Gastrocnemius medialis (tissue), 4 donors: Measurements from ENCODE around the gene OR4C6.

Source experiments
- POLR2A ChIP-seq, 2 donors: fragments of 450-650 bp; IDR thresholded peaks; one replicate each; pipeline ENCODE4 v1.6.1; 2017; ENCODE audit warnings: antibody characterized with exemption in 2 of 2, mild to moderate bottlenecking in 2 of 2, moderate library complexity in 2 of 2
- TF ChIP-seq, protein P1 (sequence below), 5 experiments: fragments of 450-650 bp in 3 of 5; fragments of 200-600 bp in 2 of 5; sonication (generic) in 2 of 5; IDR thresholded peaks in 4 of 5; conservative IDR thresholded peaks in 1 of 5; 1 replicate in 4 of 5; 2 replicates in 1 of 5; pipeline ENCODE4 v1.5.1; 2016 to 2019; ENCODE audit warnings: antibody characterized with exemption in 5 of 5, mild to moderate bottlenecking in 3 of 5, moderate library complexity in 3 of 5

DNA sequence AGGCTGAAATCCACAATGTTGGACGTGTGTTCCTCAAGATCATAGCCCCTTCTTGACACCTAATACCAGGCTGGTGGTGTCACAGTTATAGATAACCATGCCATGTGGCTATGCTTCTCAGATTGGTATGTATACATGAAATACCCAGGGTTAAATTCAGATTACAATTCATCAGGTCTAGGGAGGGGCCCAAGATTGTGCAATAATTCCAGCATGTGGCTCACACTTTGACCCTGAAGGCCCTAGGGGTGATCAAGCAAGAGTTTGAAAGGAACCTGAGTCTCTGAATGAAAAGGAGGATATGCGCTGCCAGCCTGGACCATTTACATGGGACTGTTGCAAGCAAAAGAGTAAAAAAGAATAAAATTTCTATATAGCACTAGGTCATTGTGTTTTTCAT is 7.4 kb downstream of the OR4C6 start:
- no peak for TF ChIP-seq POLR2A (IDR thresholded peaks at IDR 0.05)
- TF ChIP-seq, protein P1, sequence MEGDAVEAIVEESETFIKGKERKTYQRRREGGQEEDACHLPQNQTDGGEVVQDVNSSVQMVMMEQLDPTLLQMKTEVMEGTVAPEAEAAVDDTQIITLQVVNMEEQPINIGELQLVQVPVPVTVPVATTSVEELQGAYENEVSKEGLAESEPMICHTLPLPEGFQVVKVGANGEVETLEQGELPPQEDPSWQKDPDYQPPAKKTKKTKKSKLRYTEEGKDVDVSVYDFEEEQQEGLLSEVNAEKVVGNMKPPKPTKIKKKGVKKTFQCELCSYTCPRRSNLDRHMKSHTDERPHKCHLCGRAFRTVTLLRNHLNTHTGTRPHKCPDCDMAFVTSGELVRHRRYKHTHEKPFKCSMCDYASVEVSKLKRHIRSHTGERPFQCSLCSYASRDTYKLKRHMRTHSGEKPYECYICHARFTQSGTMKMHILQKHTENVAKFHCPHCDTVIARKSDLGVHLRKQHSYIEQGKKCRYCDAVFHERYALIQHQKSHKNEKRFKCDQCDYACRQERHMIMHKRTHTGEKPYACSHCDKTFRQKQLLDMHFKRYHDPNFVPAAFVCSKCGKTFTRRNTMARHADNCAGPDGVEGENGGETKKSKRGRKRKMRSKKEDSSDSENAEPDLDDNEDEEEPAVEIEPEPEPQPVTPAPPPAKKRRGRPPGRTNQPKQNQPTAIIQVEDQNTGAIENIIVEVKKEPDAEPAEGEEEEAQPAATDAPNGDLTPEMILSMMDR (IDR thresholded peaks at IDR 0.05 in 4 of 5, conservative IDR thresholded peaks at IDR 0.05 in 1 of 5), result no peak
